Measurements from ENCODE around the gene TGFB3. TPM values are rescaled to one million over a fixed set of nuclear protein-coding genes. Genes with fewer than 3 reads are reported as not detected.

The TGFB3 gene
- total RNA-seq, 1 donor from 2014 or later, result 3.9 TPM

GRCh38 chr14:75969126-75969525 lies 12.7 kb downstream of the TGFB3 start:
- intact Hi-C loops (cut with micrococcal nuclease), result no loop called here
- no peak for DNase-seq (ENCODE audit: low spot score)
- Mint-ChIP-seq H3K27ac (no peak overlapping the region), H3K27me3 (ENCODE audit: low read depth) (no peaks in the 10 kb centered on the region), H3K36me3 (ENCODE audit: low read depth) (no peaks in the 10 kb centered on the region), H3K4me1 (ENCODE audit: low read depth) (no peaks in the 10 kb centered on the region), H3K9me3 (no peaks in the 10 kb centered on the region), H3K4me3 (ENCODE audit: low read depth) (no peak overlapping the region)

DNA sequence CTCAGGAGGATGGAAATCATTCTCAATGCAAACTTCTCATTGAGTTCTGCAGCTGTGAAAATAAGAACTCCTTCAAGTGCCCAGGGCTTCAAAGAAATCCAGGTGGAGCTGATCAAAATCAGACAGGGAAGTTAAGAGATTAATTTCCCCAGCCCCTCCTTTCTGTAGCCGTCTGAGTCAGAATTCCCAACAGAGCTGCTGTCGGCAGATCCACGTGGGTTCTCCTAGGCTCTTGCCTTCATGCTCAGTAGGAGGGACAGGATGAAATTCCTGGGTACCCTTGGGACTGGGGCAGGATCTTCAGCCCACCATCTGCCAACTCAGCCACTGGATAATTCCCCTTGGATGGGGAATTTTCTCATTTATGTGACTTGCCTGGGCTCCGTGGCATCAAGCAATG lies 13.3 kb downstream of the TGFB3 start:
- no peak overlapping the region for H3K4me3 Mint-ChIP-seq (ENCODE audit: low read depth)

GRCh38 chr14:75967866-75968265 lies 13.9 kb downstream of the TGFB3 start:
- Mint-ChIP-seq H3K4me1 (ENCODE audit: low read depth) (no peaks in the 10 kb centered on the region), H3K36me3 (ENCODE audit: low read depth) (no peaks in the 10 kb centered on the region), H3K27me3 (ENCODE audit: low read depth) (no peaks in the 10 kb centered on the region), H3K27ac (no peak overlapping the region), H3K4me3 (ENCODE audit: low read depth) (no peak overlapping the region), H3K9me3 (no peaks in the 10 kb centered on the region)
- intact Hi-C loops (cut with micrococcal nuclease), result no loop called here
- DNase-seq (ENCODE audit: low spot score), result no peak

More for the DNA sequence above, 13.3 kb downstream of the TGFB3 start:
- no peaks in the 10 kb centered on the region for H3K27me3 Mint-ChIP-seq (ENCODE audit: low read depth)
- intact Hi-C loops (cut with micrococcal nuclease), result no loop called here
- H3K9me3 Mint-ChIP-seq, result no peaks in the 10 kb centered on the region
- H3K36me3 Mint-ChIP-seq (ENCODE audit: low read depth), result no peaks in the 10 kb centered on the region
- H3K4me1 Mint-ChIP-seq (ENCODE audit: low read depth), result no peaks in the 10 kb centered on the region
- no peak overlapping the region for H3K27ac Mint-ChIP-seq
- no peak for DNase-seq (ENCODE audit: low spot score)

GRCh38 chr14:75961662-75962061 lies 20.1 kb downstream of the TGFB3 start:
- no peaks in the 10 kb centered on the region for H3K27me3 Mint-ChIP-seq (ENCODE audit: low read depth)
- no peak for DNase-seq (ENCODE audit: low spot score)
- no peak overlapping the region for H3K27ac Mint-ChIP-seq
- no peak overlapping the region for H3K4me3 Mint-ChIP-seq (ENCODE audit: low read depth)
- H3K36me3 Mint-ChIP-seq (ENCODE audit: low read depth), result no peaks in the 10 kb centered on the region
- H3K4me1 Mint-ChIP-seq (ENCODE audit: low read depth), result no peaks in the 10 kb centered on the region
- H3K9me3 Mint-ChIP-seq, result no peaks in the 10 kb centered on the region
- intact Hi-C loops (cut with micrococcal nuclease), result no loop called here

DNA sequence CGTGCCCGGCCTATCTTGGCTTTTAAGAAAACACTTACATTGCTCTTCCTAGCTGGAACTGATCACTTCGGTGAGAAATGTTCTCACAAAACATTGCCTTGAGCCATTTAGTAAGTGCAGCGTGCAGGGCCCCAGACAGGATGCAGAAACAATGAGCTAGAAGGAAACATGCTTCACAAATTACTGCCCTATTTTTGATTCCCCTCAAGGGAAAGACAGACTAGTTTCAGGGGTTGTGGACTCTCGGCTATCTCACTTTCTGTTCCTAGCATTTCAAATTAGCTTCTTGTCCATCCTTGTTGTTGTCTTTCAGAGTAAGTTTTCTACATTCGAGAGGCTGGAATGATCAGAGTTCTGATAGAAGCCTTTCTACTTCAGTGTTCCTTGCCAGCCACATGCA lies 21.6 kb downstream of the TGFB3 start:
- H3K27me3 Mint-ChIP-seq (ENCODE audit: low read depth), result no peaks in the 10 kb centered on the region
- intact Hi-C loops (cut with micrococcal nuclease), result no loop called here
- no peaks in the 10 kb centered on the region for H3K4me1 Mint-ChIP-seq (ENCODE audit: low read depth)
- no peak overlapping the region for H3K4me3 Mint-ChIP-seq (ENCODE audit: low read depth)
- no peaks in the 10 kb centered on the region for H3K36me3 Mint-ChIP-seq (ENCODE audit: low read depth)
- H3K27ac Mint-ChIP-seq, result no peak overlapping the region
- DNase-seq (ENCODE audit: low spot score), result no peak
- no peaks in the 10 kb centered on the region for H3K9me3 Mint-ChIP-seq

GRCh38 chr14:75959031-75959430 lies 22.8 kb downstream of the TGFB3 start:
- Mint-ChIP-seq H3K27ac (no peak overlapping the region), H3K36me3 (ENCODE audit: low read depth) (no peaks in the 10 kb centered on the region), H3K9me3 (no peaks in the 10 kb centered on the region), H3K27me3 (ENCODE audit: low read depth) (no peaks in the 10 kb centered on the region), H3K4me3 (ENCODE audit: low read depth) (no peak overlapping the region), H3K4me1 (ENCODE audit: low read depth) (no peaks in the 10 kb centered on the region)
- intact Hi-C loops (cut with micrococcal nuclease), result no loop called here
- DNase-seq (ENCODE audit: low spot score), result no peak

DNA sequence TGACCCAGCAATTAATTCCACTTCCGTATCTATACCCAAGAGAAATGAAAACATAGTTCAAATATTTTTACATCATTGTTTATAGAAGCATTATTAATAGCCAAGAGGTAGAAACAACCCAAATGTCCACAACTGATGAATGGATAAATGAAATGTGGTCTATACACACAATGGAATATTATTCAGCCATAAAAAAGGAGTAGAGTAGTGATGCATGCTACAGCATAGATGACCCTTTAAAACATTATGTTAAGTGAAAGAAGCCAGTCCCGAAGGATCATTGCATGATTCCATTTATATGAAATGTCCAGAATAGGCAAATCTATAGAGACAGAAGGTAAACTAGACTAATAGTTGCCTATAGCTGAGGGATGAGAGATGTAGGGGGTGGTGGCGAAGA lies 29.3 kb downstream of the TGFB3 start:
- peaks cover 8% of the 10 kb centered on the region for H3K9me3 Mint-ChIP-seq
- no peaks in the 10 kb centered on the region for H3K27me3 Mint-ChIP-seq (ENCODE audit: low read depth)
- H3K4me1 Mint-ChIP-seq (ENCODE audit: low read depth), result no peaks in the 10 kb centered on the region
- peaks cover 7% of the 10 kb centered on the region for H3K36me3 Mint-ChIP-seq (ENCODE audit: low read depth)
- no peak overlapping the region for H3K27ac Mint-ChIP-seq
- intact Hi-C loops (cut with micrococcal nuclease), result no loop called here
- no peak for DNase-seq (ENCODE audit: low spot score)
- H3K4me3 Mint-ChIP-seq (ENCODE audit: low read depth), result no peak overlapping the region

- no peak overlapping the region for H3K4me3 Mint-ChIP-seq (ENCODE audit: low read depth)
- intact Hi-C loops (cut with micrococcal nuclease), result no loop called here
- H3K27me3 Mint-ChIP-seq (ENCODE audit: low read depth), result no peaks in the 10 kb centered on the region
- H3K36me3 Mint-ChIP-seq (ENCODE audit: low read depth), result peaks cover under 1% of the 10 kb centered on the region
- H3K9me3 Mint-ChIP-seq, result peaks cover under 1% of the 10 kb centered on the region
- no peak overlapping the region for H3K27ac Mint-ChIP-seq
- no peaks in the 10 kb centered on the region for H3K4me1 Mint-ChIP-seq (ENCODE audit: low read depth)
- DNase-seq (ENCODE audit: low spot score), result no peak
Measured at GRCh38 chr14:75946785-75947184, 35.0 kb downstream of the TGFB3 start.

- no peak overlapping the region for H3K27ac Mint-ChIP-seq
- H3K36me3 Mint-ChIP-seq (ENCODE audit: low read depth), result no peaks in the 10 kb centered on the region
- H3K4me1 Mint-ChIP-seq (ENCODE audit: low read depth), result no peaks in the 10 kb centered on the region
- DNase-seq (ENCODE audit: low spot score), result no peak
- intact Hi-C loops (cut with micrococcal nuclease), result no loop called here
- no peak overlapping the region for H3K4me3 Mint-ChIP-seq (ENCODE audit: low read depth)
- H3K9me3 Mint-ChIP-seq, result no peaks in the 10 kb centered on the region
- no peaks in the 10 kb centered on the region for H3K27me3 Mint-ChIP-seq (ENCODE audit: low read depth)
Measured at GRCh38 chr14:75944607-75945241, 37.1 kb downstream of the TGFB3 start.

- intact Hi-C loops (cut with micrococcal nuclease), result no loop called here
- no peak for DNase-seq (ENCODE audit: low spot score)
- no peaks in the 10 kb centered on the region for H3K9me3 Mint-ChIP-seq
- no peaks in the 10 kb centered on the region for H3K27me3 Mint-ChIP-seq (ENCODE audit: low read depth)
- H3K4me1 Mint-ChIP-seq (ENCODE audit: low read depth), result no peaks in the 10 kb centered on the region
- H3K36me3 Mint-ChIP-seq (ENCODE audit: low read depth), result no peaks in the 10 kb centered on the region
- H3K4me3 Mint-ChIP-seq (ENCODE audit: low read depth), result no peak overlapping the region
- H3K27ac Mint-ChIP-seq, result no peak overlapping the region
Measured at GRCh38 chr14:75941030-75941429, 40.8 kb downstream of the TGFB3 start.

- no peak for DNase-seq (ENCODE audit: low spot score)
- no peaks in the 10 kb centered on the region for H3K4me1 Mint-ChIP-seq (ENCODE audit: low read depth)
- no peak overlapping the region for H3K4me3 Mint-ChIP-seq (ENCODE audit: low read depth)
- no peak overlapping the region for H3K27ac Mint-ChIP-seq
- H3K36me3 Mint-ChIP-seq (ENCODE audit: low read depth), result no peaks in the 10 kb centered on the region
- intact Hi-C loops (cut with micrococcal nuclease), result no loop called here
- no peaks in the 10 kb centered on the region for H3K27me3 Mint-ChIP-seq (ENCODE audit: low read depth)
- no peaks in the 10 kb centered on the region for H3K9me3 Mint-ChIP-seq
Measured at GRCh38 chr14:75939200-75939599, 42.6 kb downstream of the TGFB3 start.

DNA sequence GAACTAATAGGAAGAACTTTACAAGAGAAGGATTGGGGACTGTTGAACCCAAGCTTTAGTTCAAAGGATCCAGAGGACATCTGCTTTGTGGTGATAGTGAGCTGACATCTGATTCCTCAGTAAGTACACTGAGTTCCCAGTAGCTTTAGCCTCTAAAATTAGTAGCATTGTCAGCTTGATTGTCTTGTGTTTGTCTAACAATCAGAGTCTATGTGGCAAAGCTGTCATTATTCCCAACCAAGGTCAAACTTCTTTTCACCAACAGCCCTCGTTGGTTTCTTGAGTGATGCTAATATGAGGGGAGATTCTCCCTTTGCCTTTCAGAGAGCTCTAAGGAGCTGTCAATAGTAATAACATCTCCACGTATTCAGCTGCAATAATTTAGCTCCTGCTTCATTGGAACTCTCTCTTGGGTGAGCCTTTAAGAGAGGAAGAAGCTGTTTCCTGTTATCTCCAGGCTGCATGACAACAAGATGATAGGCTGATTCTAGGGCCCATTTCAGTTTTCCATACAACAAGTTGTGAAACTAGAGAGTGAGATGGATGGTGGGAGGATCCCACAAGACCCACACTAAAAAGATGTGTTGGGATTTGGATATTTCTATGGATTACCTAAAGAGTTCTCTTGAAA lies 46.7 kb downstream of the TGFB3 start:
- H3K4me1 Mint-ChIP-seq (ENCODE audit: low read depth), result no peaks in the 10 kb centered on the region
- no peak overlapping the region for H3K4me3 Mint-ChIP-seq (ENCODE audit: low read depth)
- no peaks in the 10 kb centered on the region for H3K36me3 Mint-ChIP-seq (ENCODE audit: low read depth)
- H3K27me3 Mint-ChIP-seq (ENCODE audit: low read depth), result no peaks in the 10 kb centered on the region
- DNase-seq (ENCODE audit: low spot score), result no peak
- no peak overlapping the region for H3K27ac Mint-ChIP-seq
- intact Hi-C loops (cut with micrococcal nuclease), result no loop called here
- H3K9me3 Mint-ChIP-seq, result no peaks in the 10 kb centered on the region

- Mint-ChIP-seq H3K9me3 (no peaks in the 10 kb centered on the region), H3K36me3 (ENCODE audit: low read depth) (no peaks in the 10 kb centered on the region), H3K4me1 (ENCODE audit: low read depth) (no peaks in the 10 kb centered on the region), H3K27ac (no peak overlapping the region), H3K4me3 (ENCODE audit: low read depth) (no peak overlapping the region), H3K27me3 (ENCODE audit: low read depth) (no peaks in the 10 kb centered on the region)
- DNase-seq (ENCODE audit: low spot score), result no peak
- intact Hi-C loops (cut with micrococcal nuclease), result no loop called here
Measured at GRCh38 chr14:75933712-75934296, 48.0 kb downstream of the TGFB3 start.
